ENCODE data around the gene SAP130.

DNA sequence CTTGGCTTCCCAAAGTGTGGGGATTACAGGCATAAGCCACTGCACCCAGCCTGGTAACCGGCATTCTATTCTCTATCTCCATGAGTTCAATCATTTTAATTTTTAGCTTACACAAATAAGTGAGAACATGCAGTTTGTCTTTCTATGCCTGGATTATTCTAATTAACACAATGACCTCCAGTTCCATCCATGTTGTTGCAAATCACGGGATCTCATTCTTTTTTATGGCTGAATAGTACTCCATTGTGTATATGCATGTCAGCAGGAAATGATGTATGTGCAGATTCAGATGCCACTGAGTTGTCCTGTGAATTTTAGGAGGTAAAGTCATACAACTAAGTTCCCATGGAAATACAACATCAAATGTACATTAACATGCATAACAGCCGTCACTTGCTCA lies 117.4 kb downstream of the SAP130 start:
- TF ChIP-seq, protein P1, sequence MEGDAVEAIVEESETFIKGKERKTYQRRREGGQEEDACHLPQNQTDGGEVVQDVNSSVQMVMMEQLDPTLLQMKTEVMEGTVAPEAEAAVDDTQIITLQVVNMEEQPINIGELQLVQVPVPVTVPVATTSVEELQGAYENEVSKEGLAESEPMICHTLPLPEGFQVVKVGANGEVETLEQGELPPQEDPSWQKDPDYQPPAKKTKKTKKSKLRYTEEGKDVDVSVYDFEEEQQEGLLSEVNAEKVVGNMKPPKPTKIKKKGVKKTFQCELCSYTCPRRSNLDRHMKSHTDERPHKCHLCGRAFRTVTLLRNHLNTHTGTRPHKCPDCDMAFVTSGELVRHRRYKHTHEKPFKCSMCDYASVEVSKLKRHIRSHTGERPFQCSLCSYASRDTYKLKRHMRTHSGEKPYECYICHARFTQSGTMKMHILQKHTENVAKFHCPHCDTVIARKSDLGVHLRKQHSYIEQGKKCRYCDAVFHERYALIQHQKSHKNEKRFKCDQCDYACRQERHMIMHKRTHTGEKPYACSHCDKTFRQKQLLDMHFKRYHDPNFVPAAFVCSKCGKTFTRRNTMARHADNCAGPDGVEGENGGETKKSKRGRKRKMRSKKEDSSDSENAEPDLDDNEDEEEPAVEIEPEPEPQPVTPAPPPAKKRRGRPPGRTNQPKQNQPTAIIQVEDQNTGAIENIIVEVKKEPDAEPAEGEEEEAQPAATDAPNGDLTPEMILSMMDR (optimal IDR thresholded peaks at IDR 0.05 in 1 of 3, IDR thresholded peaks at IDR 0.05 in 1 of 3, conservative IDR thresholded peaks at IDR 0.05 in 1 of 3; ENCODE audit: extremely low read depth in 1 of 3, insufficient read depth in 2 of 3, low read length in 3 of 3) = no peak
- TF ChIP-seq EZH2 (IDR thresholded peaks at IDR 0.05; ENCODE audit: low read length) = no peak

Data from keratinocyte (primary cell).